ENCODE data around the gene MGST2.

The MGST2 gene

GRCh38 chr4:139651282-139652194 is 14.1 kb upstream of the MGST2 start:
- H3K4me3 Mint-ChIP-seq: no peak overlapping the region
- H3K27ac Mint-ChIP-seq (ENCODE audit: low read depth): no peak overlapping the region
- no peaks in the 10 kb centered on the region for H3K9me3 Mint-ChIP-seq
- peaks cover 9% of the 10 kb centered on the region for H3K4me1 Mint-ChIP-seq
- DNase-seq (ENCODE audit: low spot score in 2 of 2): peak; percentile 37 to 52
- H3K27me3 Mint-ChIP-seq: peaks cover 12% of the 10 kb centered on the region
- H3K36me3 Mint-ChIP-seq (ENCODE audit: insufficient read depth): peaks cover 2% of the 10 kb centered on the region
- peak; percentile 52 for ATAC-seq (replicated peaks; ENCODE audit: extremely low read depth, poor library complexity, severe bottlenecking)

GRCh38 chr4:139654516-139654915 is 11.1 kb upstream of the MGST2 start:
- Mint-ChIP-seq H3K27me3 (peaks cover 12% of the 10 kb centered on the region), H3K27ac (ENCODE audit: low read depth) (no peak overlapping the region), H3K36me3 (ENCODE audit: insufficient read depth) (peaks cover 2% of the 10 kb centered on the region), H3K9me3 (no peaks in the 10 kb centered on the region), H3K4me3 (no peak overlapping the region), H3K4me1 (peaks cover 28% of the 10 kb centered on the region)
- ATAC-seq (replicated peaks; ENCODE audit: extremely low read depth, poor library complexity, severe bottlenecking) (no peak), DNase-seq (ENCODE audit: low spot score in 2 of 2) (no peak)

GRCh38 chr4:139655116-139655515 is 10.5 kb upstream of the MGST2 start:
- no peak for DNase-seq (ENCODE audit: low spot score in 2 of 2)
- Mint-ChIP-seq H3K4me1 (peaks cover 28% of the 10 kb centered on the region), H3K4me3 (no peak overlapping the region), H3K9me3 (no peaks in the 10 kb centered on the region), H3K27ac (ENCODE audit: low read depth) (no peak overlapping the region), H3K36me3 (ENCODE audit: insufficient read depth) (peaks cover 2% of the 10 kb centered on the region), H3K27me3 (peaks cover 12% of the 10 kb centered on the region)
- no peak for ATAC-seq (replicated peaks; ENCODE audit: extremely low read depth, poor library complexity, severe bottlenecking)

GRCh38 chr4:139656614-139657486 is 8.8 kb upstream of the MGST2 start:
- Mint-ChIP-seq H3K27ac (ENCODE audit: low read depth) (peak overlapping the region; percentile 55), H3K27me3 (peaks cover 12% of the 10 kb centered on the region), H3K4me3 (peak overlapping the region; percentile 56), H3K4me1 (peaks cover 20% of the 10 kb centered on the region), H3K36me3 (ENCODE audit: insufficient read depth) (no peaks in the 10 kb centered on the region), H3K9me3 (no peaks in the 10 kb centered on the region)
- DNase-seq (ENCODE audit: low spot score in 2 of 2): peak in 1 of 2 donors; percentile 18
- peak; percentile 75 for ATAC-seq (replicated peaks; ENCODE audit: extremely low read depth, poor library complexity, severe bottlenecking)

- Mint-ChIP-seq H3K4me3 (peak overlapping the region; percentile 1), H3K9me3 (no peaks in the 10 kb centered on the region), H3K27me3 (peaks cover 6% of the 10 kb centered on the region), H3K4me1 (peaks cover 19% of the 10 kb centered on the region), H3K27ac (ENCODE audit: low read depth) (peak overlapping the region; percentile 55), H3K36me3 (ENCODE audit: insufficient read depth) (no peaks in the 10 kb centered on the region)
- DNase-seq (ENCODE audit: low spot score in 2 of 2) (no peak), ATAC-seq (replicated peaks; ENCODE audit: extremely low read depth, poor library complexity, severe bottlenecking) (no peak)
Observed at GRCh38 chr4:139658185-139658584, 7.4 kb upstream of the MGST2 start.

- H3K36me3 Mint-ChIP-seq (ENCODE audit: insufficient read depth): no peaks in the 10 kb centered on the region
- DNase-seq (ENCODE audit: low spot score in 2 of 2) (no peak), ATAC-seq (replicated peaks; ENCODE audit: extremely low read depth, poor library complexity, severe bottlenecking) (no peak)
- H3K27me3 Mint-ChIP-seq: peaks cover 1% of the 10 kb centered on the region
- peak overlapping the region; percentile 1 for H3K4me3 Mint-ChIP-seq
- H3K4me1 Mint-ChIP-seq: peaks cover 19% of the 10 kb centered on the region
- no peaks in the 10 kb centered on the region for H3K9me3 Mint-ChIP-seq
- no peak overlapping the region for H3K27ac Mint-ChIP-seq (ENCODE audit: low read depth)
Observed at GRCh38 chr4:139658586-139659382, 6.8 kb upstream of the MGST2 start.

- Mint-ChIP-seq H3K36me3 (ENCODE audit: insufficient read depth) (no peaks in the 10 kb centered on the region), H3K27me3 (no peaks in the 10 kb centered on the region), H3K27ac (ENCODE audit: low read depth) (no peak overlapping the region), H3K4me3 (no peak overlapping the region), H3K9me3 (no peaks in the 10 kb centered on the region), H3K4me1 (peaks cover 19% of the 10 kb centered on the region)
- DNase-seq (ENCODE audit: low spot score in 2 of 2) (no peak), ATAC-seq (replicated peaks; ENCODE audit: extremely low read depth, poor library complexity, severe bottlenecking) (no peak)
Observed at GRCh38 chr4:139659735-139660424, 5.7 kb upstream of the MGST2 start.

- H3K4me1 Mint-ChIP-seq: peaks cover 24% of the 10 kb centered on the region
- no peak for ATAC-seq (replicated peaks; ENCODE audit: extremely low read depth, poor library complexity, severe bottlenecking)
Observed at GRCh38 chr4:139660568-139661043, 5.0 kb upstream of the MGST2 start.

GRCh38 chr4:139663561-139664138 is 2.0 kb upstream of the MGST2 start:
- peaks cover 21% of the 10 kb centered on the region for H3K4me1 Mint-ChIP-seq
- peaks cover 4% of the 10 kb centered on the region for H3K36me3 Mint-ChIP-seq (ENCODE audit: insufficient read depth)
- no peak for DNase-seq (ENCODE audit: low spot score in 2 of 2)
- no peak for ATAC-seq (replicated peaks; ENCODE audit: extremely low read depth, poor library complexity, severe bottlenecking)
- no peaks in the 10 kb centered on the region for H3K9me3 Mint-ChIP-seq
- H3K27ac Mint-ChIP-seq (ENCODE audit: low read depth): no peak overlapping the region
- H3K4me3 Mint-ChIP-seq: no peak overlapping the region
- H3K27me3 Mint-ChIP-seq: no peaks in the 10 kb centered on the region

More at GRCh38 chr4:139660568-139661043, 5.0 kb upstream of the MGST2 start:
- Mint-ChIP-seq H3K36me3 (ENCODE audit: insufficient read depth) (peaks cover 2% of the 10 kb centered on the region), H3K9me3 (no peaks in the 10 kb centered on the region), H3K27ac (ENCODE audit: low read depth) (no peak overlapping the region), H3K27me3 (no peaks in the 10 kb centered on the region), H3K4me3 (no peak overlapping the region)
- DNase-seq (ENCODE audit: low spot score in 2 of 2): no peak

- ATAC-seq (replicated peaks; ENCODE audit: extremely low read depth, poor library complexity, severe bottlenecking) (no peak), DNase-seq (ENCODE audit: low spot score in 2 of 2) (no peak)
- Mint-ChIP-seq H3K36me3 (ENCODE audit: insufficient read depth) (peaks cover 4% of the 10 kb centered on the region), H3K9me3 (no peaks in the 10 kb centered on the region), H3K4me1 (peaks cover 21% of the 10 kb centered on the region), H3K27me3 (no peaks in the 10 kb centered on the region), H3K27ac (ENCODE audit: low read depth) (no peak overlapping the region), H3K4me3 (no peak overlapping the region)
Observed at GRCh38 chr4:139664442-139664841, 1.2 kb upstream of the MGST2 start.

GRCh38 chr4:139665079-139665689 is 435 bp upstream of the MGST2 start:
- DNase-seq (ENCODE audit: low spot score in 2 of 2): no peak
- Mint-ChIP-seq H3K27ac (ENCODE audit: low read depth) (peak overlapping the region; percentile 89), H3K9me3 (no peaks in the 10 kb centered on the region), H3K27me3 (no peaks in the 10 kb centered on the region), H3K4me3 (peak overlapping the region; percentile 95), H3K4me1 (peaks cover 27% of the 10 kb centered on the region), H3K36me3 (ENCODE audit: insufficient read depth) (peaks cover 4% of the 10 kb centered on the region)
- ATAC-seq (replicated peaks; ENCODE audit: extremely low read depth, poor library complexity, severe bottlenecking): no peak

Data from central memory CD8-positive, alpha-beta T cell (primary cell).